Neural progenitor cell (in vitro differentiated cells): ENCODE measurements around the gene GRAMD2A.

ENCODE experiments used
- CTCF ChIP-seq: fragments of 200-600 bp; sonication (generic); IDR thresholded peaks from 2 replicates; pipeline ENCODE4 v1.5.1; 2017; ENCODE audit warnings: antibody characterized with exemption, mild to moderate bottlenecking
- EZH2 ChIP-seq: fragments of 200-600 bp; sonication (generic); IDR thresholded peaks from 2 replicates; pipeline ENCODE4 v1.6.1; 2017; ENCODE audit warnings: antibody characterized with exemption, mild to moderate bottlenecking, moderate library complexity
- EZH2phosphoT487 ChIP-seq: fragments of 200-600 bp; sonication (generic); IDR thresholded peaks from 2 replicates; pipeline ENCODE4 v1.6.1; 2017; ENCODE audit warnings: antibody characterized with exemption

- TF ChIP-seq CTCF (no peak), EZH2 (no peak), EZH2phosphoT487 (no peak)
Measured at GRCh38 chr15:72139667-72140066, 57.9 kb downstream of the GRAMD2A start.
